Measurements from ENCODE around the gene RBMS1.

RBMS1 gene

GRCh38 chr2:160245614-160246155 is 247.9 kb downstream of the RBMS1 start:
- DNase-seq = no peak

DNA sequence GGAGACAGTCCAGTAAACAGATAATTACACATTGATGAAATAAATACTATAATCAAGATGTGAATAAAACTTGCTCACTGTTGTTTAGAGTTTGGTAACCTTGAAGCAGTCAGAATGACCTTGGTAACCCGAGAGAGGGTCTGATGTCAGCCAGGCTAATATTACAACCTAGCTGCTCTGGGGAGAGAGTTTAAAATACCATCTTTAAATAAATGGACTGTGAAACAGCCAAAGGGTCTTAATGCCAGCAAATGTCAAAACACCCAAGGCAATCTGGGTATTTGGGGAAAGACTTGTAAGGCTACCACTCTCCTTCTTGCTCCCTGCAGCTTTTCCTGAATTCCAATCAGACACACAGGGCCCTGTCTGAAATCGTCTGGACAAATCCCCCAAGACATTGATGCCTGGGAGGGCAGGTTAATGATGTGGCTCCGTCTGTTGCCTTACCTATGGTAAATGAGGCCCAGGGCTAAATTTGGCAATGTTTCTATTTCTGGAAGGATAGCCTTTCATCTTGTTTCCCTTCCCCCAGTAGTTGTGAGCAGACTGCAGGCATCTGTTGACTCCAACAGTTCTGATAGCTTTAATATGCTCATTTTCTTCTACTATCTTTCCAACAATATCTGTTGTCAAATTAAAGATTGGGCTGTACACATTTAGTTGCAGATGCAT is 250.6 kb downstream of the RBMS1 start:
- DNase-seq = no peak

DNA sequence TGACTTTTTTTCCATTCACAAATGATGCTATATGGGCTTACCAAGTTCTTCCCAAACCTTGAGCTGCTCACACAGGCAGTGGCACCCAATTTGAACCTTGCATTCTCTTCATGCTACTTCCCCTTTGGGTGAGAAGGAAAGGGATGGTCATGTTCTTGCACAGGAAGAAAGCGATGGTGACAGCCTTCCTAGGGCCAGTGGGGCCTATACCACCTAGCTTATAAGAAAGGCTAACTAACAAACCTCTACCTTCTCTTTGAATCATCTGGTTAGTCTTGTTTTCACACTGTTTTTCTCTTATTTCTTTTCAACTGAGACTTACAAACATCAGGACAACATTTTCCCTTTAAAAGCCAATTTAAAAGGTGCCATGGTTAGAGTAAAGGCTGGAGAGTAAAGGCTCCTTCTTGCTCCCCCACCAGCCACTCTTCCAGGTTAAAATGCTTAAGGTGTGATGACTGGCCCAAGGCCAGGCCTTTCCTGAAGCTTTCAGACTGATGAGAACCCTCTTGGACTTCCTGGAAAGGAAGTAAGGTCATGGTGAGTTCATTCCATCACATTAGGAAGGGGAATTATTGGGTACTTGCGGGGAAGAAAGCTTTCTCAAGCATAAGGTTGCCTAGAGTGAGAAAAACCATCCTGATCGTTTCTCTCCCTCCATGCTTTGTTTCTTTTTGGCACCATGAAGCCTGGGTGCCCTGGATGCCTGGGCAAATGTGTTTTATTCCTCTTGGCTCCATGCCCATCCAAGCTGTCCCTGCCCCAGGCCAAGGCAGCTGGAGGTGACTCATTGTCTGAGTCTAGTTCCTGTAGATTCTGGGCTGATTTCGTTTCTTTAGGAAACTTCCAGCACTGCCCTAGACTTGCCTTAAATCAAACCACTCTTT is 252.1 kb downstream of the RBMS1 start:
- DNase-seq = no peak

DNA sequence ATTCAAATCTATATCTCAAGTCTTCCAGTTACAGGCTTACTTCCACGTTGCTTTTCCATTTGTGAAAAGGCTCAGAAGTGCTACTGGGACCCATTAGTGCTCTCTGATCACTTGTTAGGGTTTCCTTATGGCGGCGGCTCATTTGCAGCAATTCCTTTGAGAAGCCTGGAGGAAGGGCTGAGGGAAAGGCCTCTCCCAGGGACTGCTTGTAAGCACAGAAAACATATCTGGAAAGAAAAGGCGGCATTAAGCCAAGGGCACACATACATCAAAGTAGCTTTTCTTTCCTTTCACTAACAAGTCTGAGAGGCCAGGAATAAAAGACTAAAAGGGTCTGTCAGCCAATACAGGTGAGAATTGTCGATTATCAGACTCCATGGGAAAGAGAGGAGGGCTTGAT is 254.2 kb downstream of the RBMS1 start:
- DNase-seq = no peak

DNA sequence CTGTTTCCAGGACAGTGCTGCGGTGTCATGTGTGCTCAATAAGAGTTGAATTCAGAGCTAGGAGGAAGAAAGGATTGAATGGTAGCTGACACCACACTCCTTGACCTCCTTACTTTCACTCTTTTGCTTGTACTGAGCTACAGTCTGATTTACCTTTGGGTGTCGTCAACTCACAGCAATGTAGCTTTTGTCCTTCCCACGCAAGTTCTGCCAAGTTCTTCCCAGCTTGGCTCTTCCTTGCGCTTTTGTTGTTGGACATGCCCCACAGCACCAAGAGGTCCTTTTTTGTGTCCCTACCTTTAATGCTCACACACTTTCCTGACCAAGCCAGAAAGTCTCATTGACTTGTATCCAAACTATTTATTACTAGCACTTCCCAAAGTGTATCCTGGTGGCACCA is 255.2 kb downstream of the RBMS1 start:
- no peak for DNase-seq

DNA sequence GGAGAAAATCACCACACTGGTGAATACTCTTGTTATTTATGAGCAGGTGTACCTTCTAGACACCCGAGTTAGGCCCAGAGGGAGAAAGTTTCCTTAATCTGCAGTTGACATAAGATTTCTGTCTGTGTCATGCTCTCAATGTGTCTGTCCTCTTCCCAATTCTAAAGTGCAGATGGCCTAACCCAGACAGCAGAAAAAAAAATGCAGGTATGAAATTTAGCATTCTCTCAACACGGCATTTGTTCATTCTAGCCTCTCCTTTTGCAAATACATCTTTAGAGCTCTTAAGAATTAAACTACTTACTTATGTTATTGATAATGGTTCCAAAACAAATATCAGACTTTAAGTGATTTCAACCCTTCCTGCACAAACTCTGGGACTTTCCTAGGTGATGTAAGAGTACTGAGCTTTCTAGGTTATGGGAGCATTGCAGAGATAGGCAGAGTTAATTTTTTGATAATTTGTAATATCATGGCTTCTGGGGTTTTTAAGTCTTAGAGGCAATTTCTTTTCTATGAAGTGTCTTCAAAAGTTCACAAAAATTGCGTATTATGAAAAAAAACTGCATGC is 260.6 kb downstream of the RBMS1 start:
- no peak for DNase-seq

- no peak for DNase-seq
Observed at GRCh38 chr2:160229591-160229990, 264.0 kb downstream of the RBMS1 start.

DNA sequence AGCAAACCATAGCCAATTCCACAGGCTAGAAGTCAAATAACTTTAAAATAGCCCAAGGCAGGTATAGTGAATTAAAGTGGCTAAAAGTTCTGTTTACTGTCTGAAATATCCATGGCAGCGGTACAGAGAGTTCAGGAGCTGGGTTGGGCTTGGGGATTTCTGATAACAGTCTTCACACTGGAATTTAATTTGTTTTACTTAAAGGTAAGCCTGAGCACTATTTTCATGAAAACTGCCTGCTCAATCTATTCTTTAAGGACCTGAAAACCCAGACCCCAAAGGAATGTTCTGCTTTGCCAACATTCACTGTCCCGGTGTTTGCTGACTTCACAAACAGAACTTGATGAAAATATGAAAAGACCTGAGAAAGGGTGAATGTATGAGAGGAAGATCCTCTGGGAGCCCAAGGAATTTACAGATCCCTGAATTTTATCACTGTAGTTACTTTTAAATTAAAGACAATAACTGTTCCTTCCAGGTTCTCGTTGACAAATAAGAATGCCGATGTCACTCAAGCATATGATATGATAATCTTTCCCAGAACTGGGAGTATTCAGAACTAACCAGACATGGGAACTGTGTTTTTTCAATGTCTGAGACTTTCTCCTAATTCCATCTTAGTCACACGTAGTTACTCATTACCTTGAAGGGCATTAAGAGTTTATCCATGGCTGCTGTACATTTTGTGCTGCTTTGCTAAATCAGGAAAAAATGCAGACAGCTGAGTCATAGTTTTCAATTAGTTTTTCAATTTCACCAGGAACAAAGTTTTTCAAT is 265.3 kb downstream of the RBMS1 start:
- no peak for DNase-seq

DNA sequence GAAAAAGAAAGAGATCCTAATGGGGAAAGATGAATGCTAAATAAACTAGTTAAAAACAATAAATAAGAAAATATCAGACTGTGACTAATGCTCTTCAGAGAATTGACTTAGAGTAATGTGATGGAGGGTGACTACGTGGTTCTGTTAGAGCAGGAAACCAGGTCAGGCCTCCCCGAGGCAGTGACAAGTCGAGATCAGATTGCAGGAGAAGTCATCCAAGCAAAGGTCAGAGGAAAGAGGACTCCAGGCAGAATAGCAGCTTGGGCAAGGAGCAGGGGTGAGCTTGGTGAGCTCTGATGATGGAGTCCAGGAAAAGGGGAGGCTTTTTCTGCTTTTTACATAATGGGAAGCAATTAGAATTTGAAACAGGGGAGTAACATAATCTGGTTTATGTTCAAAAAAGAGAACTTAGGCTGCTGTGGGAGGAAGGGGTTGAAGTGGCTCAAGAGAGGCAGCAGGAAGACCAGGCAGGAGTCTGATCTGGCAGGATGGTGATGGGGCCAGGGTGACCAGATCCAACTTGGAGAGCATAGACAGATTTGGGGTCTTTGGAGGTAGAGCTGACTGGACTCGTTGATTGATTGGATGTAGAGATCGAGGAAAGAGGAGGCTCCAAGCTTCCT is 266.2 kb downstream of the RBMS1 start:
- no peak for DNase-seq

DNA sequence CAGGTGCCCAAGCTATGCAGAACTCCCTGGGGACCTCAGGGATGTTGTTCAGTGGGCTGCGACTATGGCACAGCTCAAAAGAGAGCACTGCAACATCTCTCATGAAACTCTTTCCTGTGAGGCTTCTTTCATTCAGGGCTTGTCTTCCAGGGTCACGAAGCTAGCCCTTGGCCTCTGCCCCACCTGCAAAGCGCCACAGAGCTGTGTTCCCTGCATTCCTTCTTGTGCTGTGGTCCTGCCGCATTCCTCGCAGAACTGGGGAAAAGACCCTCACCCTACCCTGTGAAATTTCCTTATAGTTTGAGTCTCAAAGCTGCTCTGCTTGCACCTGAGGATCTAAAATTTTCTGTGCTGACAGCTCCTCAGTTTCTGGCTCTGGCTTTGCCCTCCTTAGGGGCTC is 267.2 kb downstream of the RBMS1 start:
- DNase-seq = no peak

DNA sequence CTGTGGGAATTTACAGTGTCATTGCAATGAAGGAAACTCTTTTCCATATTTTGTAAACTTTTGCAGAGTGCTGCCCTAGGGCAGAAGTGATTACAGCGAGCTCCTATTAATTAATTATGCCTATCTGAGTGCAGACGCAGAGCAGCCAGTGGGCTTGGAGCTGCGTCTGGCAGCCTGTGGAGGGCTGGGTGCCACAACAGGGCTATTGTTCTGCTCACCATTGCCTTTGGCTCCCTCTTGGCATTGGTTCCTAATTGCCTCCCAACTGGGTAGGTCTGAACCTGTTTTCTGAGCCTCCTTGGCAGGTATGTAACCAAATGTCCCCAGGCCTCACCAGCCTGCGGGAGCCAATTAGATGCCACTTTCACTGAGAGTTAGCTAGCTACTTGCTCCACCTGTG is 267.9 kb downstream of the RBMS1 start:
- peak; percentile 69 to 82 for DNase-seq

GRCh38 chr2:160224507-160224906 is 269.1 kb downstream of the RBMS1 start:
- no peak for DNase-seq

- no peak for DNase-seq
Observed at GRCh38 chr2:160224060-160224459, 269.5 kb downstream of the RBMS1 start.

- DNase-seq = no peak
Observed at GRCh38 chr2:160223560-160223959, 270.0 kb downstream of the RBMS1 start.

DNA sequence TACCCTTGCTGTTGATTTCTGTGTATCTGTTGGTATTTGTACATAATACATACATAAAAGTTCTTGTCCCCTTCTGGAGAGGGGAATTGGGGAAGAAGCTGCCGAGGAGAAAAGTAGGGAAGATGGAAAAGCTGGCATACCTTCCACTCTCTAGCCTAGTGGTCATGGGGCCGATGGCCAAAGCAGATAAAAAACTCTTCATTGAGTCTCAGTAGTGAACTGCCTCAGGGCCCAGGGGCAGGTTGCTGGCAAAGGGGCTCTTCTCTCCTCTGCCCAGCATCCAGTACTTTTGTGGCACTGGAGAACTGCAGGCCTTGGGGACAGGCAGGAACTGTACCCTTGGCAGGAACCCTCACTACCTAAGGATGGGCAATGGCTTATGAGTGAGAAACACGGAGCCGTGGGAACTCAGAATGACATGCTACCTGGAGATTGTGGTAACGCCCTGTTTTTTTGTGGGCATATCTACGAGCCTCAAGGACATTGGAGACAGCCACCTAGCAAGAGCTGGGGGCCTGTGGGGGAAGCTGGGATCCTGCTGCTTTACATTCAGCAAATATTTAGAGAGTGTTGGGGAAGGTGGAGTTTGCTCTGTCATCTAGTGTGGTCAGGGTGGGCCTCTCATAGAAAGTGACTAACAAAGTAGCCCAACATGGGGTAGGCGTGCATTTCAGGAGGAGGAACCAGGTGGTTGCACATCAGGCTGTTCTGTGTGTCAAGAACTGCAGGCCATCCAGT is 270.9 kb downstream of the RBMS1 start:
- DNase-seq = no peak
